ENCODE results near the gene BBLN.

DNA sequence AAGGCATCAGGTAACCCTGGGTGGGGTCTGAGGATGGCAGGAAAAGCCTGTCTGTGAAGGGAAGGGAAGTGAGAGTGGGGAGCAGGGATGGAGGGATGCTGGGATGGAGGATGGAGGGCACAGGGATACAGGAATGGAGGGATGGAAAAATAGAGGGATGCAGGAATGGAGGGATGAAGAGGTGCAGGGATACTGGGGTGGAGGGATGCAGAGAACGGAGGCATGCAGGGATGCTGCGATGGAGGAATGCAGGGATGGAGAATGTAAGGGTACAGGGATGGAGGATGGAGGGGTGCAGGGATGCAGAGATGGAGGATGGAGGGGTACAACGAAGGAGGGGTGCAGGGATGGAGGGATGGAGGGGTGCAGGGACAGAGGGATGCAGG lies 41.6 kb upstream of the BBLN start:
- TF ChIP-seq REST (IDR thresholded peaks at IDR 0.05; ENCODE audit: insufficient read depth in 1 of 2, low read depth in 2 of 2, low read length in 1 of 2) = no peak
- TF ChIP-seq, protein P1, sequence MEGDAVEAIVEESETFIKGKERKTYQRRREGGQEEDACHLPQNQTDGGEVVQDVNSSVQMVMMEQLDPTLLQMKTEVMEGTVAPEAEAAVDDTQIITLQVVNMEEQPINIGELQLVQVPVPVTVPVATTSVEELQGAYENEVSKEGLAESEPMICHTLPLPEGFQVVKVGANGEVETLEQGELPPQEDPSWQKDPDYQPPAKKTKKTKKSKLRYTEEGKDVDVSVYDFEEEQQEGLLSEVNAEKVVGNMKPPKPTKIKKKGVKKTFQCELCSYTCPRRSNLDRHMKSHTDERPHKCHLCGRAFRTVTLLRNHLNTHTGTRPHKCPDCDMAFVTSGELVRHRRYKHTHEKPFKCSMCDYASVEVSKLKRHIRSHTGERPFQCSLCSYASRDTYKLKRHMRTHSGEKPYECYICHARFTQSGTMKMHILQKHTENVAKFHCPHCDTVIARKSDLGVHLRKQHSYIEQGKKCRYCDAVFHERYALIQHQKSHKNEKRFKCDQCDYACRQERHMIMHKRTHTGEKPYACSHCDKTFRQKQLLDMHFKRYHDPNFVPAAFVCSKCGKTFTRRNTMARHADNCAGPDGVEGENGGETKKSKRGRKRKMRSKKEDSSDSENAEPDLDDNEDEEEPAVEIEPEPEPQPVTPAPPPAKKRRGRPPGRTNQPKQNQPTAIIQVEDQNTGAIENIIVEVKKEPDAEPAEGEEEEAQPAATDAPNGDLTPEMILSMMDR (IDR thresholded peaks at IDR 0.05) = no peak

Data from Panc1 (cell line).